Measurements from ENCODE around the gene LRRC56.

- TF ChIP-seq, protein P1, sequence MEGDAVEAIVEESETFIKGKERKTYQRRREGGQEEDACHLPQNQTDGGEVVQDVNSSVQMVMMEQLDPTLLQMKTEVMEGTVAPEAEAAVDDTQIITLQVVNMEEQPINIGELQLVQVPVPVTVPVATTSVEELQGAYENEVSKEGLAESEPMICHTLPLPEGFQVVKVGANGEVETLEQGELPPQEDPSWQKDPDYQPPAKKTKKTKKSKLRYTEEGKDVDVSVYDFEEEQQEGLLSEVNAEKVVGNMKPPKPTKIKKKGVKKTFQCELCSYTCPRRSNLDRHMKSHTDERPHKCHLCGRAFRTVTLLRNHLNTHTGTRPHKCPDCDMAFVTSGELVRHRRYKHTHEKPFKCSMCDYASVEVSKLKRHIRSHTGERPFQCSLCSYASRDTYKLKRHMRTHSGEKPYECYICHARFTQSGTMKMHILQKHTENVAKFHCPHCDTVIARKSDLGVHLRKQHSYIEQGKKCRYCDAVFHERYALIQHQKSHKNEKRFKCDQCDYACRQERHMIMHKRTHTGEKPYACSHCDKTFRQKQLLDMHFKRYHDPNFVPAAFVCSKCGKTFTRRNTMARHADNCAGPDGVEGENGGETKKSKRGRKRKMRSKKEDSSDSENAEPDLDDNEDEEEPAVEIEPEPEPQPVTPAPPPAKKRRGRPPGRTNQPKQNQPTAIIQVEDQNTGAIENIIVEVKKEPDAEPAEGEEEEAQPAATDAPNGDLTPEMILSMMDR (optimal IDR thresholded peaks at IDR 0.05 in 1 of 3, IDR thresholded peaks at IDR 0.05 in 1 of 3, conservative IDR thresholded peaks at IDR 0.05 in 1 of 3; ENCODE audit: extremely low read depth in 1 of 3, insufficient read depth in 2 of 3, low read length in 3 of 3), result no peak
- TF ChIP-seq EZH2 (IDR thresholded peaks at IDR 0.05; ENCODE audit: low read length), result no peak
Observed at GRCh38 chr11:488992-489391, 48.3 kb upstream of the LRRC56 start.
